ENCODE measurements around the gene LIN7B.
A peak's percentile ranks its signal among the peaks of the same experiment; 100 is the strongest.

LIN7B gene

DNA sequence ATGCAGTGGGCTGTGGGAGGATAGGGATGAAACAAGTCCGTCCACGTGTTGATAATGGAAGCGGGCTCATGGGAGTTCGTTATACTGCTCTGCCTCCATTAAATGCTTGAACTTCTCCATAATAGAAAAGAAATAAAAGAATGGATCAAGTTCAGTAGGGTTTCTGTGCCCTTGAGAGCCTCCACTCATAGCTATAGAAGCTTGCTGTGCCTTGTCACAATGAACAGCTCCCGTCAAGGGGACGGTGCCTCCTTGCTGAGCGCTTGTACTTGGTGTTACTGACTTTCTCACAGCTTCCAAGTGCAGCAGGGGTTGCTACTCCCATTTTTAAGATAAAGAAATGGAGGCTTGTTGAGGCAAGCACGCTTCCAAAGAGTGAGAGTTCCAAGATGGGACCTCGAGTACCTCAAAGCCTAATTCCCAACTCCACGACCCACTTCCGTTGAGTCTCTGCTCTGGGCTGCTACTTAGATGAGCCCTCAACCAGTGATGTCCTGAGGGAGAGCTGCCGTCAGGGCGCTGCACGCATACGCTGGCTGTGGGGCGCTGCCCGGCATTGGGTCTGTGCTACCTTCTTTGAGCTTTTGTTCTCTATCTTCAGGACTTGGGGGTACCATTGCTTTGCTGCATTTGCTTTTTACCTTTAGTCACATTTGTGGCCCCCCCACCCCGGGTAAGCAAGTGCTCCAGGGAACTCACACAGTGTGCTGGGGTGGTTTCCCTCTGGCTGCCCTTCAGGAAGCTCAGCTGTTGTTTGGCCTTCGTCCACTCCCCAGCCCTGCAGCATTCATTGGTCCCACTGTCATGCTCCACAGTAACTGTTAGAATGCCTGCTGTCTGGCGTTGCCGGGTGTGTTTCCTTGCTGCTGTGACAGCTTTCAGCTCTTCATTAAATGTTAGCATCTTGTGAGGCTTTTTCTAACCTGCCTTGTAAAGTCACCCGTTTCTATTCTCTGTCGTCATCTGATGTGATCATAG lies 19.4 kb upstream of the LIN7B start:
- DNase-seq (ENCODE audit: low spot score) = no peak

DNA sequence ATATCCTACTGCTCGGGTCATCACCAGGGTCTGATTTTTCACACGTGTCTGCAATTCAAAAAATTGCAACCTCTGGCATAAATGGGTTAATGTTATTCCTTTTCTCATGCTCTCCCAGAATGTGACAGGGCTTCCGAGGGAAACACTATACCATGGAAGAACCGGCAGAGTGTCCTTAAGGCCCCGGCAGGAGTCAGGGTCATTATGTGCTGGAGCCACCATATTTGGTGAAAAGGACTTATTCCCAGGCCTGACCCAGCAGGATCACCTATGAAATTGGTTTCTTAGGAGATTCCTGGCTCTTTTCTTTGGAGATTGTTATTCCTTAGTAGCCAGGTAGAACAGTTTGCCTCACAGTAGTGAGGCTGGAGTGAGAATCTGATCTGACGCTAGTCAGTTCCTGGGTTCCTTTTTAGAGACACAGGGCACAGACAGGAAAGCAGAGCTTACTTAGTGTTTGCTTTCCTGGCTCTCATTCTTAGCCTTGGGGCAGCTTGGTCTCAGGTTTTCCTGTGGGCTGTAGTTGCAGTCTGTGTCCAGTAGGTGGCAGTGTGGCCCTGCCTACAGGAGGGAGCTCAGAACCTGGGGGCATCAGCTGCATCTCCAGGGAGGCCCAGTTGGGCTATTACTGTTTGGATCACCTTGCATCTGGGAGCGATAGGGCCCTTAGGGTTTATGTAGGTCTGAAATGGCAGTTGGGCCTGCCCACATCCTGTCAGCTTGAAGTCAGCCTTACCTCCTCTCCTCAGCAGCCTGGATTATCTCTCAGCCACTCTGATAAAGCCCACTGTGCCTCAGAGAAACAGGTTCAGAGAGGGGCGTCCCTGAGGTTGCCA lies 16.5 kb upstream of the LIN7B start:
- no peak for DNase-seq (ENCODE audit: low spot score)

DNA sequence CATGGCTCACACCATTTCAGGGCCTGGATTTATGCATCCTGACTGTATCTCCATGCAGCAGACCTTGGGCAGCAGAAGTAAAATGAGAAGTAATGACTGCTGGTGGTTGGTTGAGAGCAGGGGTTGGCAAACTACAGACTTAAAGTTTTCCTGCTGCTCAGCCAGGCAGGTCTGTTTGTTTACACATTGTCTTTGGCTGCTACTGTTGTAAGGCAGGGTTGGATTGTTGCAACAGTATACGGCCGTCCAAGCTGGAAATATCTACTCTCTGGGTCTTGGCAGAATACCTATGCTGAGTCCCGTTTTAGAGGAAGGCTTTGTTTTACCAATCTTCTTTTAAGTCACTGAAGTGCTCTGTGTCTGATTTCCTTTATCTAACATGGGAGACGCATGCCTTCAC lies 15.4 kb upstream of the LIN7B start:
- DNase-seq (ENCODE audit: low spot score) = no peak

DNA sequence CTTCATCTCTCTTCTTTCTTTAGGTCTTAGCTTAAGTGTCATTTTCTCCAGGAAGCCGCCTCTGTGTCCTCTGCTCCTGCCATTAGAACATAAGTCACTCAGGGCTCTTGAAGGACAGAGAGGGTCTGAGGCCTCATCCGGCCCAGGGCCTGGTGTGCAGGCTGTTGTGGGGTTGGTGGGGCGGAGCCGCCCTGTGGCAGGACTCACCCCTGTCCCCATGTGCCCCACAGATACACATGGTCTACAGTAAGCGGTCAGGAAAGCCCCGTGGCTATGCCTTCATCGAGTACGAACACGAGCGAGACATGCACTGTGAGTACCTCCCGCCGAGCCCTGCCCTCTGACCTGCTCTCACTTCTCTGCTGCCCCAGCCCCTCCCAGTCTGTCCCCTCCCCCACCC lies 13.0 kb upstream of the LIN7B start:
- DNase-seq (ENCODE audit: low spot score) = no peak

DNA sequence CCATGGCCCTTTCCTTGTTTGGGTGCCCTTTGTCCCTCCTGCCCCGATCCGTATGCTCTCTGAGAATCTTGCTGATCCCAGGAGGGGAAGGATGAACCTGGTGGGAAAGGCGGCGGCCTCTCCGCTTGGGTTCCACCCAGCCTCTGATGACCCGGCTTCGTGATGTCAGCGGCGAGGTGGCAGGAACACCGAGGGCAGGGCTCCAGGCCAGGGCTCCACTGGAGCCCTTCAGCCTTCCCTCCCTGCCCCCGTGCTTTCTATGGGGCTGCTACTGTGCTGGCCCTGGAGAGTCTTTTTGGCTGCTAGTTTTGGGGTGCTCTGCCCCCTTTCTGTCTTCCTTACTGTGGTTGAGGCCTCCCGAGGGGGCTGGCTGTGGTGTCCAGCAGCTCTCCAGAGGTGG lies 11.9 kb upstream of the LIN7B start:
- no peak for DNase-seq (ENCODE audit: low spot score)

DNA sequence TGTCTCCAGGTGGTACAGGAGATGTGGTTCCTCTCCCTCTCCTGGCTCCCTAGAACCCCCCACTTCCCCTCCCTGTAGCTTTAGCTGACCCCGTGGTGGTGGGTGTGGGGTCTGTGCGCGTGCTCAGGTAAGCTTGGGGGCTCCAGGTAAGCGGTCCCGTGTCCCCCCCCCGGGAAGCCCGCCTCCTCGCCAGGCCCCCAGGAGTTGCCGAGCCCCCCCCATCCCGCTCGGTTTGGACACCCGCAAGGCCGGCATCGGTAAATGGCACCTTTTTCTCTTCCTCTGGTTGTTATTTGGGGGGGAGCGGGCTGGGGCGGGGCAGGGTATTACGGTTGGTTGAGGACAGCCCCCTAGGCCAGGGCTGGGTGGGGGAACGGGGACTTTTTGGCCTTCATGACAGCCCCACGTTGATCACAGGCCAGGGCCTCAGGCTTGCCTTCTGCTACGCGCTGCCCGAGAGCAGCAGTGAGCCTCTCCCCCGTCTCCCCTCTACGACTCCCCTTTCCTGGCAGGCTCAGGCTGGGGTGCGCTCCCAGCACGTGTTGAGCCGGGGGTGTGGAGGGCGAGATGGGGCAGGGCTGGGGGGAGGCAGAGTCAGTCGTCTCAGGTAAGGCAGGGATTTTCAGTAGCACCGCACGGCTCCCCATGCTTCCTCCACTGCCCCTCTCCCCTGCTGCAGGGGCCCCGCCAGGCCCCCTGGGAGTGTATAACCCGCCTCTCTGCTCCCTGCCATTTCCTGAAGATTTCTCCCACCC lies 10.7 kb upstream of the LIN7B start:
- DNase-seq (ENCODE audit: low spot score) = no peak

DNA sequence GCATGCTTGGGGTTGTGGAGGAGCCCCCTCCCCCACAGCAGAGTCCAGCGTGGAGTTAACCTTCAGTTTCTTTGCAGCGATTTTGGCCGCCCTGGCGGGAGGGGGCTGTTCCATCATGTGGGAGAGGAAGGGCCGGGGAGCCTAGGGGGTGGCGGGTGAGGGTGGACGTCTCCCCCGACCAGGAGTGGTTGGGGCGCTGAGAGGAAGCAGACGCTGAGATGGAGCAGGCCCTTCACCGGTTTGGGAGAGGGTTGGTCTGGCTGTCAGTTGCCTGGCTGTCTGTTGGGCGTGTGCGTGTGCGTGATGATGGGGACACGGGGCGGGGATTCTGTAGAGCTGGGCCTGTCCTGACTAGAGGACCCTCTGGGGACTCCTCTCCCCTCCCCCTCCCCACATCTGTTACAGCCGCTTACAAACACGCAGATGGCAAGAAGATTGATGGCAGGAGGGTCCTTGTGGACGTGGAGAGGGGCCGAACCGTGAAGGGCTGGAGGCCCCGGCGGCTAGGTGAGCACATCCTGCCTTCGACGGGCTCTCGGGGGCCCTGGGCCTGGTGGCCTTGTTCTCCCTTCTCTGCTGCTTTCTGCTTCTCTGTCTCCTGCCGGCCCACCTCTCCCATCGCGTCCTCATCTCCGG lies 9.8 kb upstream of the LIN7B start:
- no peak for DNase-seq (ENCODE audit: low spot score)

DNA sequence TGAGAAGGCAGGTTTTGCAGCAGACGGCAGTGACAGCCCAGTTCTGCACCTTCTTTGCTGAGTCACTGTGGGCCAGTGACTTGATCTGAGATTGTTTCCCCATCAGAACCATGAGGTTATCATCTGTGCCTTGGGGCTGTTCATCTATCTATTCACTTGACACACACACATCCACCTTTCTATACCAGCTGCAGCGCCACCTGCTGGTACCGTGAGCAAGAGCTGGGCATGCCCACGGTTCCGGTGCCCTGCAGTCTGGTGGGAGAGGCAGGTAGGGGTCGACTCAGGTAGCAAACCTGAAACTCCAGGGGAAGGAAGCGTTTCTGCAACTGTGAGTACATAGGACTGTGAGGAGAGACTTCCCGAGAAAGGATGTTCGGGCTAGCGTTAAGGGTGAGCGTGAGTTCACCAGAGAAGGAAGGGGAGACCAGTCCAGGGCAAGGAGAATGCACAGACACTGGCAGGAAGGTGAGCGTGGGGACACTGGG lies 7.5 kb upstream of the LIN7B start:
- no peak for DNase-seq (ENCODE audit: low spot score)

DNA sequence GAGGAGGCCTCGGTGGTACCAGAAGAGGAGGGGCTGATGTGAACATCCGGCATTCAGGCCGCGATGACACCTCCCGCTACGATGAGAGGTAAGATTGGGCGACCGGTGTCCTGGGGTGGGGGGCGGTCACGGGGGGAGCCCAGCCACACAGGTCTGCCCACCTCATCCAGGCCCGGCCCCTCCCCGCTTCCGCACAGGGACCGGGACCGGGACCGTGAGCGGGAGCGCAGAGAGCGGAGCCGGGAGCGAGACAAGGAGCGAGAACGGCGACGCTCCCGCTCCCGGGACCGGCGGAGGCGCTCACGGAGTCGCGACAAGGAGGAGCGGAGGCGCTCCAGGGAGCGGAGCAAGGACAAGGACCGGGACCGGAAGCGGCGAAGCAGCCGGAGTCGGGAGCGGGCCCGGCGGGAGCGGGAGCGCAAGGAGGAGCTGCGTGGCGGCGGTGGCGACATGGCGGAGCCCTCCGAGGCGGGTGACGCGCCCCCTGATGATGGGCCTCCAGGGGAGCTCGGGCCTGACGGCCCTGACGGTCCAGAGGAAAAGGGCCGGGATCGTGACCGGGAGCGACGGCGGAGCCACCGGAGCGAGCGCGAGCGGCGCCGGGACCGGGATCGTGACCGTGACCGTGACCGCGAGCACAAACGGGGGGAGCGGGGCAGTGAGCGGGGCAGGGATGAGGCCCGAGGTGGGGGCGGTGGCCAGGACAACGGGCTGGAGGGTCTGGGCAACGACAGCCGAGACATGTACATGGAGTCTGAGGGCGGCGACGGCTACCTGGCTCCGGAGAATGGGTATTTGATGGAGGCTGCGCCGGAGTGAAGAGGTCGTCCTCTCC lies 6.3 kb upstream of the LIN7B start:
- DNase-seq (ENCODE audit: low spot score) = no peak

DNA sequence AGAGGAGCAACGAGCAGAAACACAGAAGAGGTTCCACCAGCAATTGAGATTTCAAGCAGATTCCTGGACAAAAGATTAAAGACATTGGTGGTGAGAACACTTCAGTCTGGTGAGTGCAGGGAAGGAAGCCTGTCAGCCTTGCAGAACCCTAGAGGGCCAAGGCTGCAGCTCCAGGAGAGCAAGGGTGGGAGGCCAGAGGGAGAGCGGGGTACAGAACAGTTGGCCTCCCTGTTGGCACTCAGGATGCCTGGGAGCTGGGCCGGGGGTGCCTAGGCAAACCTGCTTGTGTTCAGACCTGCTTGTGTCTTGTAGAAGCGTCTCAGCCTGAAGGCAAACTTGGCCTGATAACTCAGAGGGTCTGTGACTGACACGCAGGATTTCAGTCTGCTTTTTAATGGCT lies 5.1 kb upstream of the LIN7B start:
- no peak for DNase-seq (ENCODE audit: low spot score)

DNA sequence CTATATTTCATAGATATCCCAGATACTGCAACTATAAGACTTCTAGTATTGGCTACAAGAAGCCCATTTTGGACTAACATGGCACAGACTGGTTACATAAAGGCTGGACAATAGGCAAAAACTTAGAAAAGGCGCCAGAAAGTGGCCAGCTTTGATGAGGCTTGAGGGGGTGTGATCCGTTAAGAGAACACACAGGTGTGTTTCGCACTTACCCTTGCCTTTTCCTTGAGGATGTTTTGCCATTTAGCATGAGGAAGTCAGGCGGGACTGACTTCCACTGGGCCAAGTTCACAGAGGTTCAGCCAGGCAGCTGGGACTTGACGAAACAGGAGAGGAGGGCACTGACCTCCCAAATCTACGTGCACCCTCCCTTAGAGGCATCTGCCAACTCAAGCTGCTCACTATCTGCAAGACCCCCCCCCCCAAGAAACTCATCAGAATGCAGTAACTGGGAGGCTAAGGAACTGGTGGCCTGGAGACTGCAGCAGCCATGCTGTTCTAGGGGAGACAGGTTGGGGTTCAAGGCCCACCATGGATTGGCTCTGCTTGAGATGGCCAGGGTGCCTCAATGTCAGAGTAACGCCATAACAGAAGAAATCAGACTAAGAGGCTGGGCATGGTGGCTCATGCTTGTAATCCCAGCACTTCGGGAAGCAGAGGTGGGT lies 4.5 kb upstream of the LIN7B start:
- DNase-seq (ENCODE audit: low spot score) = no peak

DNA sequence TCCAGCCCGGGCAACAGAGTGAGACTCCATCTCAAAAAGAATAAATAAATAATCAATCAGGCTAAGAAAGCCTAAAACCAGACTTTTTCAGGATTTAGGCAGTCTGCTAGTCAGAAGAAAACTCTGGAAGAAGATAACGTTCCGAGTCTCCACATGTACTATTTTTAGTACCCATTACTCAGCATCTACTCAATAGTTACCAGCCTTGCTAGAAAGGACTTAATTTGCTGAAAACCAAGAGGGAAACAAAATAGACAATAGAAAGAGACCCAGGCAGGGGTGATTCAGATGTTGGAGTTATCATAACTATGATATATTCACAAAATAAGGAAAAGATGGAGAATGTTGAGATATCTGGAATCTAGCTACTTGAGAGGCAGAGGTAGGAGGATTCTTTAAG lies 3.6 kb upstream of the LIN7B start:
- no peak for DNase-seq (ENCODE audit: low spot score)

DNA sequence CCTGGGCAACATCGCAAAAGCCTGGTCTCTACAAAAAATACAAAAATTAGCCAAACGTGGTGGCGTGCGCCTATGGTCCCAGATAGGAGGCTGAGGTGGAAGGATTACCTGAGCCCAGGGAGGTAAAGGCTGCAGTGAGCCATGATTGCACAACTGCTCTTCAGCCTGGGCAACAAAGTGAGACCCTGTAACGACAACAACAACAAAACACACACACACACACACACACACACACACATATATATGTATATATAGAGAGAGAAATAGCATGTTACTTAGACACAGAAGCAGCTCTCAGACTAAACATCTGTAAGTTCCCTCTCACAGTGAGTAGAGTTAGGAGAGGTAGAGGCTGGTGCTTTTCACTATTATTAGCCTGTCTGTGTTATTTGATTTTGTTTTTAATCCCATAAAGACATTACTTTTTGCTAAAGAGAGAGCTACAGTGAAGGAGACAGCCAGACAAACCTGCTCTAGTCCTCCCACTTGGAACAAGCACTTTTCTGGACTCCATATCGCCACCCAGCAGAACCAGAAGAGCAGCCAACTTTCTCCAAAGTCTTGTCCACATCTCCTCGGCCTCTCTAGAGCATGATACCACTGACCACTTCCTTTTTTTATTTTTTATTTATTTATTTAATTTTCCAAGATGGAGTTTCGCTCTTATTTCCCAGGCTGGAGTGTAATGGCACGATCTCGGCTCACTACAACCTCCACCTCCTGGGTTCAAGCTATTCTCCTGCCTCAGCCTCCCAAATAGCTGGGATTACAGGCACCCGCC lies 2.8 kb upstream of the LIN7B start:
- no peak for DNase-seq (ENCODE audit: low spot score)

DNA sequence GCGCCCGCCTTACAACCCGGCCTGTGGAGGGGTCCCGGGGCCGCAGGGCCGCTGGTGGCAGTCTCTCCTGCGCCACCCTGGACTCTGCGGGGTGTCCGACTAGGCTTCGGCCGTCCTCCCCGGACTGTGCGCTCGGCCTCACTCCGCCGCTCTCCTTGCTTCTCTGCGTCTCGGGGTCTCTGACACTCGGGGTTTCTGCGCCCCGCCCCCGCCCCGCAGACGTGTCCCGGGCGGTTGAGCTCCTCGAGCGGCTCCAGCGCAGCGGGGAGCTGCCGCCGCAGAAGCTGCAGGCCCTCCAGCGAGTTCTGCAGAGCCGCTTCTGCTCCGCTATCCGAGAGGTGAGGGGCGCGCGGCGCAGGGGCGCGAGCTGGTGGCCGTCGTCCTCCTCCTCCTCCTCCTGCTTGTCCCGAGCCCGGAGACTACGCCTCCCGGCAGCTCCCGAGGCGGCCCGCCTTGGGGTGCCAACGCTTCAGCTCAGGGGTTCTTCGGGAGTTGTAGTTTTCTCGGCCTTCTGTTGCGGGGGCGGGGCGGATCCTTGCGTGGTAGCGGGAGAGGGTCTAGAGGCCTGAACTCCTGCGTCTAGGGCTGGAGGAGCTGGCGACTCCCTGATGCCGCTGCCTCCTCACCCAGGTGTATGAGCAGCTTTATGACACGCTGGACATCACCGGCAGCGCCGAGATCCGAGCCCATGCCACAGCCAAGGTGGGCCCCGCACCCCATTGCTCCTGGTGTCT lies 627 bp downstream of the LIN7B start:
- peak; percentile 82 for DNase-seq (ENCODE audit: low spot score)

DNA sequence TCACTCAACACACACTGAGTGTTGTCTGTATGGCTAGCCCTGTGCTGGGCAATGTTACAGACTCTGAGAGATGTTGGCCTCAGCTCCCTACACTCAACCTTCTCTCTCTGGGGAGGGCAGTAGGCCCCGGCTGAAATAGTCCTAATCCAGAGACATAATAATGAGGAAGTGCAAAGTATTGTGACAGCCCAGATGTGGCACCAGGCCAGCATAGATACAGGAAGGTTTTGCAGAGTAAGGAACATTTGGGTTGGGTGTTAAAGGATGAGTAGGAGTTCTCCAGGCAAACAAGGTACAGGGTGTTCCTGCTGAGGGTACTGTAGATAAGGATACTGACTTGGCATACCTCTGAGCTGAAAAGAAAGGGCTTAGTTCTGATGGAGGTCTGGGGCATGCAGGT lies 2.4 kb downstream of the LIN7B start:
- no peak for DNase-seq (ENCODE audit: low spot score)

DNA sequence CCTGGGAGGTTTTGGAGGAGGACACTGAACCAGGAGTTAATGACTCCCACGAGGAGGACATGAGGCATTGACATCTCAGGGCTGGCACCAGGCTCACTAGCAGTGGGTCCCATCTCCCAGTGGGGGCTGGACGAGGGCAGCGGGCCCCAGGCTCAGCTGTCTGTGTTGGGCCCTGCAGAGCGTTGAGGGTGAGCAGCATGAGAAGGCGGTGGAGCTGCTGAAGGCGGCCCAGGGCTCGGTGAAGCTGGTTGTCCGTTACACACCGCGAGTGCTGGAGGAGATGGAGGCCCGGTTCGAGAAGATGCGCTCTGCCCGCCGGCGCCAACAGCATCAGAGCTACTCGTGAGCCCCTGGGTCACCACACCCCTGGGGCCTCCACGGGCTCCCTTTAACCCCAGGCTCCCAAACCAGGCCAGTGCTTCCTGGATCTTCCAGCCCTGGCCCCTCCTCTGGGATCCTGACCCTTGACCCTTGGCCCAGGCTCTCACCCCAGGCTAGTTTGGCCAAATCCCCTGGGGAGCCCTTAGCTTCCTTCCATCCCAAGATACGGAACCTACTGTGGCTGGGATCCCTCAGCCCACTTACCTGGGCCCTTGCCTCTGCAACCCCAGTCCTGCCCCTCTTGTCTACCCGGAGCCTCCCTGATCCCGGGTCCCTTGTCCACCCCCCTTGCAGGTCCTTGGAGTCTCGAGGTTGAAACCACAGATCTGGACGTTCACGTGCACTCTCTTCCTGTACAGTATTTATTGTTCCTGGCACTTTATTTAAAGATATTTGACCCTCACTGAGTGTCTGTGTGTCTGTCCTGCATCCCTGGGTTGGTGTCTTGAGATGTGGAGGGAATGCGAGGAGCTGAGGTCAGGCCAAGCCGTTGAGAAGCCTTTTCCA lies 3.8 kb downstream of the LIN7B start:
- DNase-seq (ENCODE audit: low spot score) = no peak

DNA sequence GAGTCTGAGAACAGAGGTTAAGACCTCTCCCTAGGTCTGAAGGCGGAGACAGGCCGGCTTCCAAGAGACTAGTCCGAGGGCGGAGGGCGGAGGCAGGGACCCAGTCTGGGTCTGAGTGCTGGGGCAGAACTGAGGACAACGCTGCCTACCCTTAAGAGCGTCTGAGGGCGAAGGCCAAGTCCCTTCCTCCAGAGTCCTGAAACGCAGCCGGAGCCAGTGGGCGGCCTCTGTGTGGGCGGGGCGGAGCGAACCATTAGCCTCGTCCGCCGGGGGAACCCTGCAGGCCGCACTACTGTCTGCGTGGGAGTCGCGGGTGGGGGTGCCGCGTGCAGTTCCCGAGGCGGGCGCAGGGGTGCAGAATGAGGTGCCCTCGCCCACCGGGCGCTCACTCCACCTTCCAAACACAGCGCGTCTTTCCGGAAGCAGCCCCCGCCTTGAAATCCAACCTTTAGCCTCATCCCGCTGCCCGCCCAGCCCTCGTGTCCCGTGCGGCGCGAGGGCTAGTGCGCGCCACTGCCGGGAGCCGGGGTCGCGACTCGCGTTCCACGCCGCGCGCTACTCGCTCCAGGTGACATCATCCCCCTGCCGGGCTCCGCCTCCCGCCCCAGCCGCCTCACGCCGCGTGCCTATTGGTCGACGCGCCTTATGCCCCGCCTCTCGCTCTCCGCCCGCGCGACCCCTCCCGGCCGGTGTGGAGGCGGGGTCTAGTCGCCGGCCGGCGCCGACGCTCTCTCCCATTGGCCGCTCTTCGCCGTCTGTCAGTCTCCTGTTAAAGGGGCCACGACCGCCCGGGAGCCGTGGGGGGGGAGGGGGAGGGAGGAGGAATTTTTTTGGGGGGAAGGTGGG lies 4.6 kb downstream of the LIN7B start, which contains the start of gene C19orf73:
Gene C19orf73, minus strand, starts transcription at position 579 of the 846 bp plus-strand sequence. Its CDS starts 121 bp downstream, at position 458.
- peak; percentile 95 for DNase-seq (ENCODE audit: low spot score)
